Fibroblast of the conjunctiva (primary cell): ENCODE measurements around the gene MRM3.
"Not testable (repeated sequence)": the region's sequence is repeated elsewhere in the genome, so short reads cannot be mapped to it uniquely, and the experiment has no call there.

Experiments used
- DNase-seq: peaks from one replicate; pipeline ENCODE4 v3.0.0-alpha.2; 2010; ENCODE audit warnings: low read depth

The MRM3 gene

GRCh38 chr17:825216-825615 is 43.1 kb downstream of the MRM3 start:
- no peak for DNase-seq

GRCh38 chr17:826778-827177 is 44.6 kb downstream of the MRM3 start:
- DNase-seq: no peak

DNA sequence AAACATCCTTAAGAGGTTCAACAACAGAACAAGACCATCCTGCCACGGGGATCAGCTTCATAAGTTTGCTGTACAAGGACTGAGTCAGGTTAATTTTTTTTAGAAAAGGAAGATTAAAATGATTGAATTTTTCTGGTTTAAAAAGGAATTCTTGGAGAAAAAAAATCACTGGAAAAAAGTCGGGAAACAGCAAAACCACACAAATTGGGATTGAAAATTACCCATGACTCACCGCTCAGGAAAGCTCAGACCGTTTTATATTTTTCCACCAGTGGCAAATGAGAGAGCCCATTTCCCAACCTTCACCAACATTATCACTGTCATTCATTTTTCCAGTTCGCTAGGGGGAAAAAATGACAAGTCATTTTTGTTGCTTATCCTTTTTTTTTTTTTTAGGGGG is 46.6 kb downstream of the MRM3 start:
- no peak for DNase-seq

GRCh38 chr17:829614-830013 is 47.5 kb downstream of the MRM3 start:
- not testable (repeated sequence) for DNase-seq

DNA sequence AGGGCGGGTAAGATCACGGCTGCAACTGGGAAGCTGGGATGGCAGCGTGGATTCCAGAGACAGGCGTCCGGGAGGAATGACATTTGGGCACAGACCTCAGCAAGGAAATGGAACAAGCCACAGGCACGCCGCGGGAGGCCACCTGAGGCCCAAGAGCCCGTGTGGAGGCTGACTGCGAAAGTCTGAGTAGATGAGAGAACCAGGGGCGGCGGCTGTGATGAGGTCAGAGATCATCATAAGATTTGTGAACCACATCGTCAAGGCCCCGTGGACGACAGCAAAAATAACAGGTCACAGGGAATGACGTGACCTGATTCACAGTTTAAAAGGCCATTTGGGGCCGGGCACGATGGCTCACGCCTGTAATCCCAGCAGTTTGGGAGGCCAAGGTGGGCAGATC is 48.2 kb downstream of the MRM3 start:
- no peak for DNase-seq

DNA sequence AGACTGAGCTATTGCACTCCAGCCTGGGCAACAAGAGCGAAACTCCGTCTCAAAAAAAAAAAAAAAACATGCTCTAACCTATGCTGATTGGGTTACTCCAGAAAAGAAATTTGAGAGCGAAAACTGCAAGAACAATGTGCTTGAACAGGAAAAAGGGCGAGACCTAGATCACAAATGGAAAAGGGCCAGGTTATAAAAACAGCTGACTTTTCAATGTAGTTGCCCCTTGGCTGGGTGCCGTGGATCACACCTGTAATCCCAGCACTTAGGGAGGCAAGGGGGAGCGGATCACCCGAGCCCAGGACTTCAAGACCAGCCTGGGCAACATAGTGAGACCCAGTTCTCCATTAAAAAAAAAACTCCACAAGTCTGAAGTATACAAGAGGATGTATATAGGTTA is 48.8 kb downstream of the MRM3 start:
- no peak for DNase-seq

DNA sequence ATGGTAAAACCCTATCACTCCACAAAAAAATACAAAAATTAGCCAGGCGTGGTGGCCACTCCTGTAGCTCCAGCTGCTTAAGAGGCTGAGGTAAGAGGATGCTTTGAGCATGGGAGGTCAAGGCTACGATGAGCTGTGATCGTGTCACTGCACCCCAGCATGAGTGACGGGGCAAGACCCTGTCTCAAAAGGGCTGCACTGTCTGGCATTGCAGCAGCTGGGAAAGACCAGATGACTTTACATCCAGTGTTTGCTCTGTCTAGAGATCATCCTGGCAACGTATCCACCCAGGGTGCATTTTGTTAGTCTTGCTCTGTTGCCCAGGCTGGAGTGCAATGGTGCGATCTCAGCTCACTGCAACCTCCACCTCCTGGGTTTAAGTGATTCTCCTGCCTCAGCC is 52.0 kb downstream of the MRM3 start:
- no peak for DNase-seq

GRCh38 chr17:835263-835662 is 53.1 kb downstream of the MRM3 start:
- DNase-seq: peak; percentile 93

GRCh38 chr17:835721-836120 is 53.6 kb downstream of the MRM3 start:
- not testable (repeated sequence) for DNase-seq

GRCh38 chr17:836151-836550 is 54.0 kb downstream of the MRM3 start:
- DNase-seq: peak; percentile 69

DNA sequence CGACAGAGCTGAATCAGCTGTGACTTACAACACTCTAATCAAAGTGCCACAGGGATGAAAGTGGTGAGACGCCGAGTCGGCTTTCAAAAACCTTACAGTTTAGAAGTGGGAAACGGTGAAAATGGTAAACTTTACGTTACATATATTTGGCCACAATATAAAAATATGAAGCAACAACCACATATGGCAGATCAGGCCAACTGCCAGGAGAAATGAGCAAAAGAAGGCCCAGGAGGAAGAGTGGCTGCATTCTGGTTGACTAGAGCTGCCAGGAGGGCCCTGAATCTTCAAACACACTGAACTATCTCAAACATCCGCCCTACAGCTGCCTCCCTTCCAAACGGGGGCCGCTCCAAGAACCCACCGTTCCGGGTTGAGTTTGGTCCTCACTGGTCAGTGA is 56.3 kb downstream of the MRM3 start:
- DNase-seq: no peak

GRCh38 chr17:841313-841712 is 59.2 kb downstream of the MRM3 start:
- no peak for DNase-seq
